CD14-positive monocyte (primary cell): ENCODE results near the gene ATP8B3. TPM values are rescaled to one million over a fixed set of nuclear protein-coding genes. Genes with fewer than 3 reads are reported as not detected.

Experiments used
- DNase-seq, 3 donors: peaks; one replicate each; pipeline ENCODE4 v3.0.0-alpha.2; 2011 to 2022
- H2AFZ ChIP-seq: 2 replicates; pipeline ENCODE4 v1.6.0; 2012; ENCODE audit warnings: mild to moderate bottlenecking, low read depth, low read length, inconsistent platforms; ENCODE audit not compliant: insufficient read depth, poor library complexity, severe bottlenecking
- H3K27ac ChIP-seq, 2 donors: 1 replicate in 1 of 2; 2 replicates in 1 of 2; pipeline ENCODE4 v1.5.1; 2012 to 2013; ENCODE audit warnings: low read length in 2 of 2, control low read depth in 1 of 2, inconsistent platforms in 1 of 2, low read depth in 1 of 2, mild to moderate bottlenecking in 1 of 2
- H3K27me3 ChIP-seq, 2 donors: one replicate each; pipeline versions ENCODE4 v1.6.0 to v1.6.1; 2011 to 2013; ENCODE audit warnings: low read length in 2 of 2; ENCODE audit not compliant: control insufficient read depth in 2 of 2, insufficient read depth in 2 of 2
- H3K36me3 ChIP-seq, 2 donors: replicated peaks in 1 of 2; 1 replicate in 1 of 2; 2 replicates in 1 of 2; pipeline versions ENCODE4 v1.5.1 to v1.6.1; 2012 to 2013; ENCODE audit warnings: low read length in 2 of 2, control low read depth in 1 of 2, inconsistent platforms in 1 of 2, mild to moderate bottlenecking in 1 of 2; ENCODE audit not compliant: insufficient read depth in 2 of 2, control insufficient read depth in 1 of 2
- H3K4me1 ChIP-seq, 2 donors: 1 replicate in 1 of 2; 2 replicates in 1 of 2; pipeline versions ENCODE4 v1.5.1 to v1.6.1; 2012 to 2013; ENCODE audit warnings: low read length in 2 of 2, control low read depth in 1 of 2, inconsistent platforms in 1 of 2, mild to moderate bottlenecking in 1 of 2, moderate library complexity in 1 of 2; ENCODE audit not compliant: insufficient read depth in 2 of 2, control insufficient read depth in 1 of 2
- H3K4me2 ChIP-seq: replicated peaks from 2 replicates; pipeline ENCODE3; 2012; ENCODE audit warnings: low read length, moderate library complexity, mild to moderate bottlenecking; ENCODE audit not compliant: poor library complexity, severe bottlenecking; ENCODE audit errors: extremely low read depth
- H3K4me3 ChIP-seq, 3 experiments: fragments of 200-600 bp in 1 of 3; sonication (generic) in 1 of 3; replicated peaks in 1 of 3; 1 replicate in 2 of 3; 2 replicates in 1 of 3; pipeline ENCODE4 v1.5.1; 2011 to 2013; ENCODE audit warnings: low read length in 3 of 3, mild to moderate bottlenecking in 3 of 3, control low read depth in 2 of 3, low read depth in 2 of 3, inconsistent platforms in 1 of 3, moderate library complexity in 1 of 3
- H3K79me2 ChIP-seq: 2 replicates; pipeline ENCODE4 v1.6.0; 2012; ENCODE audit warnings: mild to moderate bottlenecking, control low read depth, inconsistent platforms, low read length, moderate library complexity; ENCODE audit not compliant: insufficient read depth
- H3K9ac ChIP-seq: 2 replicates; pipeline ENCODE4 v1.6.0; 2017; ENCODE audit warnings: low read length, mild to moderate bottlenecking; ENCODE audit not compliant: insufficient read depth, poor library complexity, severe bottlenecking
- H3K9me3 ChIP-seq, 2 donors: replicated peaks in 1 of 2; 1 replicate in 1 of 2; 2 replicates in 1 of 2; pipeline versions ENCODE4 v1.5.1 to v1.6.1; 2012 to 2013; ENCODE audit warnings: low read length in 2 of 2, control low read depth in 1 of 2; ENCODE audit not compliant: control insufficient read depth in 1 of 2, insufficient read depth in 1 of 2
- H4K20me1 ChIP-seq: 2 replicates; pipeline ENCODE4 v1.6.0; 2012; ENCODE audit warnings: mild to moderate bottlenecking, low read length, control low read depth, moderate library complexity; ENCODE audit not compliant: insufficient read depth
- H3K27ac Mint-ChIP-seq, 7 donors: one replicate each; pipeline ENCODE4 v1.8.0; 2020; ENCODE audit warnings: mild to moderate bottlenecking in 7 of 7, mixed read lengths in 7 of 7, moderate library complexity in 6 of 7, inconsistent platforms in 2 of 7
- H3K27me3 Mint-ChIP-seq, 3 donors: one replicate each; pipeline ENCODE4 v1.8.0; 2021 to 2022; ENCODE audit warnings: low read depth in 3 of 3, mild to moderate bottlenecking in 3 of 3, mixed read lengths in 3 of 3, moderate library complexity in 3 of 3, inconsistent platforms in 1 of 3
- H3K36me3 Mint-ChIP-seq, 2 donors: one replicate each; pipeline ENCODE4 v1.8.0; 2020; ENCODE audit warnings: mixed read lengths in 2 of 2, inconsistent platforms in 1 of 2, mild to moderate bottlenecking in 1 of 2
- H3K4me1 Mint-ChIP-seq: one replicate; pipeline ENCODE4 v1.8.0; 2020; ENCODE audit warnings: mild to moderate bottlenecking, mixed read lengths
- H3K4me3 Mint-ChIP-seq, 2 donors: one replicate each; pipeline ENCODE4 v1.8.0; 2020; ENCODE audit warnings: mild to moderate bottlenecking in 2 of 2, mixed read lengths in 2 of 2, moderate library complexity in 1 of 2
- H3K9me3 Mint-ChIP-seq, 7 donors: one replicate each; pipeline ENCODE4 v1.8.0; 2020 to 2022; ENCODE audit warnings: mixed read lengths in 7 of 7, mild to moderate bottlenecking in 6 of 7, moderate library complexity in 6 of 7, inconsistent platforms in 2 of 7
- WGBS: methylation state at CpG from one replicate; pipeline ENCODE4 v1.1.5; 2013; ENCODE audit warnings: missing lambda C conversion rate; ENCODE audit not compliant: insufficient coverage; 5-methylcytosine and 5-hydroxymethylcytosine counted together
- intact Hi-C, 2 donors: fragments of 100-400 bp; cut with micrococcal nuclease; formaldehyde crosslinking; loops; one replicate each; pipeline versions ENCODE4 v1.15.0 to v1.15.1; 2023
- polyA plus RNA-seq, 3 donors: library from polyadenylated mRNA; depleted of rRNA in 1 of 3; unstranded in 2 of 3; stranded (reverse) in 1 of 3; fragments of 300-500 nt in 2 of 3; fragments of >200 nt in 1 of 3; fragmentation: Illumina TruSeq in 2 of 3; gene quantifications; 1 replicate in 2 of 3; 2 replicates in 1 of 3; pipeline ENCODE4 v1.2.3, GENCODE V29; 2012 to 2021
- TF ChIP-seq, protein P1 (sequence below): fragments of 200-600 bp; IDR thresholded peaks from one replicate; pipeline ENCODE4 v1.8.0; 2022; ENCODE audit warnings: antibody characterized with exemption, mild to moderate bottlenecking

Gene ATP8B3
- polyA plus RNA-seq, 3 donors: 1.6 to 8.2 (median 1.8) TPM

DNA sequence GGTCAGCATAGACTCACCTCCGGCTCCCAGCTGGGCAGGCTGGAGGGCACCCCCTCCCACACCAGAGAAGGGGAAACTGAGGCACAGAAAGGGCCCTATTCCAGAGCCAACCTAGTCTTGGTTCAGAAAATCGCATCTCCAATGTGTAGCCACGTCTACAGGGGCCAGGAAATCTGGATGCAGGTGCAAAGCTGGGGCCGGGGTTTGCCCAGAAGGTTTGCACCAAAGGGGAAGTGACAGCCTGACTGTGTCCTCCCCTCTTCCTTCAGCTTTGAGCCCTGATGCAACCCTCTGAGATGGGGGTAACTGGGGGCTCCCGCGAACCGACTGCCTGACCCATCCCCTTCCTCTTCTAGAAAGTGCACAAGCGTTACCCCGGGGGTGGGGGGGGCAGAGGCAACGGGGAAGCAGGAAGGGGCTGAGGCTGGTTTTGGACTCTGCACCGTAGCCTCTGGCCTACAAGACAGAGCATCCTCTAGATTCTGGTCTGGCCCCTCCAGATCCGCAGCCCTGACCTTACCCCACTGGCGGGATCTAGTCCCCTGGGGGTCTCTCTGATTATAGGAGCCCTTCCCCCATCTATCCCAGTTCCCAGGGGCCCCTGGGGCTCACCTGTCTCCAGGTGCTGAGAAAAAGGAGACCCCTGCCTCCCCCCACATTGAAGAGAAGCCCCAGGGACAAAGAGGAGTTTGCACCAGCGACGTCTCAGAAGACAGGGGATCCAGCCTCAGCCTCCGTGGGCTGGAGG lies 59.9 kb downstream of the ATP8B3 start:
- Histone ChIP-seq H3K27ac (no peak overlapping the region), H3K36me3 (no peaks in the 10 kb centered on the region), H2AFZ (no peak overlapping the region), H3K9me3 (peaks cover 4 to 44% of the 10 kb centered on the region in 2 donors), H3K4me2 (no peak overlapping the region), H3K27me3 (peaks cover 61 to 83% of the 10 kb centered on the region in 2 donors), H4K20me1 (no peaks in the 10 kb centered on the region), H3K4me3 (no peak overlapping the region), H3K9ac (no peak overlapping the region), H3K4me1 (peaks cover 5 to 10% of the 10 kb centered on the region in 2 donors), H3K79me2 (no peaks in the 10 kb centered on the region)
- H3K4me1 Mint-ChIP-seq: peaks cover 14% of the 10 kb centered on the region
- 3% methylated on average over 8 of the region's 16 CpGs for WGBS
- H3K36me3 Mint-ChIP-seq: peaks cover 2 to 5% of the 10 kb centered on the region in 2 donors
- H3K9me3 Mint-ChIP-seq: peaks cover 0 to 24% (median 13%) of the 10 kb centered on the region in 7 donors
- H3K4me3 Mint-ChIP-seq: peak overlapping the region in 1 of 2 donors; percentile 67
- H3K27ac Mint-ChIP-seq: no peak overlapping the region
- intact Hi-C loops: no loop called here
- peaks cover 68 to 91% (median 82%) of the 10 kb centered on the region in 3 donors for H3K27me3 Mint-ChIP-seq
- DNase-seq: peak in 1 of 3 donors; percentile 16
- TF ChIP-seq, protein P1, sequence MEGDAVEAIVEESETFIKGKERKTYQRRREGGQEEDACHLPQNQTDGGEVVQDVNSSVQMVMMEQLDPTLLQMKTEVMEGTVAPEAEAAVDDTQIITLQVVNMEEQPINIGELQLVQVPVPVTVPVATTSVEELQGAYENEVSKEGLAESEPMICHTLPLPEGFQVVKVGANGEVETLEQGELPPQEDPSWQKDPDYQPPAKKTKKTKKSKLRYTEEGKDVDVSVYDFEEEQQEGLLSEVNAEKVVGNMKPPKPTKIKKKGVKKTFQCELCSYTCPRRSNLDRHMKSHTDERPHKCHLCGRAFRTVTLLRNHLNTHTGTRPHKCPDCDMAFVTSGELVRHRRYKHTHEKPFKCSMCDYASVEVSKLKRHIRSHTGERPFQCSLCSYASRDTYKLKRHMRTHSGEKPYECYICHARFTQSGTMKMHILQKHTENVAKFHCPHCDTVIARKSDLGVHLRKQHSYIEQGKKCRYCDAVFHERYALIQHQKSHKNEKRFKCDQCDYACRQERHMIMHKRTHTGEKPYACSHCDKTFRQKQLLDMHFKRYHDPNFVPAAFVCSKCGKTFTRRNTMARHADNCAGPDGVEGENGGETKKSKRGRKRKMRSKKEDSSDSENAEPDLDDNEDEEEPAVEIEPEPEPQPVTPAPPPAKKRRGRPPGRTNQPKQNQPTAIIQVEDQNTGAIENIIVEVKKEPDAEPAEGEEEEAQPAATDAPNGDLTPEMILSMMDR: no peak

DNA sequence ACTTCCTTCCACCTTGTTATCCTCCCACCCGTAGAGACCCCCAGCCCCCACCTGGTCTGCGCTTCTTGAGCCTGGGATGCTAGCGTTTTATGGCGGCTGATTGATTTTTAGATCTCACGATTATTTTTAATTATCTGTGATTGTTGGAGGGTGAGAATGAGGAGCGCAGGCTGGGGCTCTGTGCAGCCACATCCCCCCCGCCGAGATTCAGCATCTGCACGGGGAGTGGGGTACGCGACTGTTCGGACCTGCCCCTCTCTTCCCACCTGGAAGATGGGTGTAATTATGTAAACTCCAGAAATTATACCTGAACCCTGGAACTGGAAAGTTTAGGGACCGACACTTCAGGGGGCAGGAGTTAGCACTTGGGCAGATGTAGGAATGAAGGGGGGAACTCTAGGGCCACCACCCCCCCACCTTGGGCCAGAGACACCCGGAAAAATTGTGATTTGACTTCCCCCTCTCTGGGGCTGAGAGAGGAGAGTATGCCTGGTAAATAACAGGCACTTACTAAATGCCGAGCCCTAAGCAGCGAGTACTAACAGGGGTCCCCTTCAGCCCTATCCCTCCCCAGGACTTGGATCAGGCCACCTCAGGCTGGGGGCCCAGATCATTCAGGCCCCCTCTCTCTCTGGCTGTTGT lies 60.6 kb downstream of the ATP8B3 start:
- H2AFZ ChIP-seq: no peak overlapping the region
- H3K36me3 Mint-ChIP-seq: peaks cover 2 to 5% of the 10 kb centered on the region in 2 donors
- H3K4me1 Mint-ChIP-seq: peaks cover 14% of the 10 kb centered on the region
- peaks cover 7 to 46% of the 10 kb centered on the region in 2 donors for H3K9me3 ChIP-seq
- H3K4me3 ChIP-seq: no peak overlapping the region
- H3K9me3 Mint-ChIP-seq: peaks cover 0 to 23% (median 16%) of the 10 kb centered on the region in 7 donors
- H3K36me3 ChIP-seq: no peaks in the 10 kb centered on the region
- no peak overlapping the region for H3K4me2 ChIP-seq
- peaks cover 66 to 91% (median 82%) of the 10 kb centered on the region in 3 donors for H3K27me3 Mint-ChIP-seq
- no peaks in the 10 kb centered on the region for H3K79me2 ChIP-seq
- DNase-seq: no peak
- H3K27ac ChIP-seq: no peak overlapping the region
- peaks cover 5 to 10% of the 10 kb centered on the region in 2 donors for H3K4me1 ChIP-seq
- no peak overlapping the region for H3K27ac Mint-ChIP-seq
- WGBS: 0% methylated on average over 2 of the region's 16 CpGs
- TF ChIP-seq, protein P1: no peak
- no peak overlapping the region for H3K9ac ChIP-seq
- intact Hi-C loops: no loop called here
- H4K20me1 ChIP-seq: no peaks in the 10 kb centered on the region
- H3K27me3 ChIP-seq: peaks cover 63 to 83% of the 10 kb centered on the region in 2 donors
- H3K4me3 Mint-ChIP-seq: peak overlapping the region in 1 of 2 donors; percentile 67
